GM12874 (cell line): Measurements from ENCODE around the gene GALNT6.

Experiments
- TF ChIP-seq, protein P1 (sequence below): IDR thresholded peaks from 2 replicates; pipeline ENCODE4 v1.5.1; 2011; ENCODE audit warnings: low read depth, mild to moderate bottlenecking, control low read depth, low read length, moderate library complexity; ENCODE audit not compliant: insufficient read depth

GALNT6 gene

DNA sequence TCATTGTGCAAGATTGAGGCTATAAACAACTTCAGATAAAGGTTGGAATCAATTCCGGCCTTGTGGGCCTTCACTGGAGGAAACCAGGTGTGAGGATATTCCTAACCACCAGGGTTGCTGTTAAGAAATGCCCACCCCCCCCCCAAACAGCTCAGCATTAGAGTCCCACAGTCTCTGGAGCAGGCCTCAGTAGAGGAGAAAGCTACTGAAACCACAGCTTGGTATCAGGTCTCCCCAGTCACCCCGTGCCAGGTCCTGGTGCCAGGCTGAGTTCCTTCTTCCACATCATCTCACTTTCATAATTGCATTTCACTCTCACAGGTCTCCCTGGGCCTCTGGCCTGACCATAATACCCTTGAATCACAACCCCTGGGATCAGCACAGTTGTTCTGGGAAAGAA, 12.5 kb downstream of the GALNT6 start:
- TF ChIP-seq, protein P1, sequence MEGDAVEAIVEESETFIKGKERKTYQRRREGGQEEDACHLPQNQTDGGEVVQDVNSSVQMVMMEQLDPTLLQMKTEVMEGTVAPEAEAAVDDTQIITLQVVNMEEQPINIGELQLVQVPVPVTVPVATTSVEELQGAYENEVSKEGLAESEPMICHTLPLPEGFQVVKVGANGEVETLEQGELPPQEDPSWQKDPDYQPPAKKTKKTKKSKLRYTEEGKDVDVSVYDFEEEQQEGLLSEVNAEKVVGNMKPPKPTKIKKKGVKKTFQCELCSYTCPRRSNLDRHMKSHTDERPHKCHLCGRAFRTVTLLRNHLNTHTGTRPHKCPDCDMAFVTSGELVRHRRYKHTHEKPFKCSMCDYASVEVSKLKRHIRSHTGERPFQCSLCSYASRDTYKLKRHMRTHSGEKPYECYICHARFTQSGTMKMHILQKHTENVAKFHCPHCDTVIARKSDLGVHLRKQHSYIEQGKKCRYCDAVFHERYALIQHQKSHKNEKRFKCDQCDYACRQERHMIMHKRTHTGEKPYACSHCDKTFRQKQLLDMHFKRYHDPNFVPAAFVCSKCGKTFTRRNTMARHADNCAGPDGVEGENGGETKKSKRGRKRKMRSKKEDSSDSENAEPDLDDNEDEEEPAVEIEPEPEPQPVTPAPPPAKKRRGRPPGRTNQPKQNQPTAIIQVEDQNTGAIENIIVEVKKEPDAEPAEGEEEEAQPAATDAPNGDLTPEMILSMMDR, result no peak

DNA sequence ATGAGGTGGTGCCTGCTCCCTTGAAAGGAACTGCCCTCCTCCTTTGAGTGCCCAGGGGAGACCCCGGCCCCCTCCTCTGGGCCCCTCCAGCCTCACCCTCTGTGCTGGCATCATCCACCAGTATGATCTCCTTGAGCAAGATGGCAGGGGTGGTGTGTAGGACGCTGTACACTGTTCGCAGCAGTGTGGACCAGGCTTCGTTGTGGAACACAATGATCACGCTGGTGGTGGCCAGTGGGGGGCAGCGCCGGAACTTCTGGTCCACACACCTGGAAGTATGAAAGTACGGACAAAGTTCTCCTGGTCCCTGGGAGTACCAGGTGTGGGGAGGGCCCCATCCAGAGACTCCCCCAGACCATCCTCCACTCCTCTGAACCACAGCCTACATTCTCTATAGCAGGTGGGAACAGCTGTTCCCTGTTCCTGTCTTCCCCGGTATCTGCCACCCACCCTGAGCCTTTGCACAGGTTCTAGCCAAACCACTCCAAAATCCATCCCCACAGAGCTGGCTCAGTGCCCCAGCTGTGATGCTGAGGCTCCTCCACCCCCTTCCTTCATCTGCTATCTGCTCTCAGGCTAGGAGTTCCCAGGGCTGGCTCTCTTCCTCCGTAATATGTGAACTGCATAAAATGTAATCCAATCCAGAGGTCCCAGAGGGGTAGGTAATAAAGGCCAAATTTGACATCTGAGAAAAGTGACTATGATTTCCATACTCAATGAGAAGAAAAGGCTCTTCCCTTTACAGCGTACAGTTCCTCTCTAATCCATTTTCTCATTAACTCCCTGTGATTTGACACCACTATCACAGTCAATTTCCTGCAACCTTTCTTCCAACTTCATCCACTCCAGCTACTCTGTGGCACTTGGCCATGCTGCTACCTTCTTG, 13.9 kb downstream of the GALNT6 start:
- TF ChIP-seq, protein P1, result no peak; the same call in 1 of the 2 replicates

- TF ChIP-seq, protein P1, result no peak
These were observed 16.4 kb downstream of the GALNT6 start for GRCh38 chr12:51374856-51375255.

- TF ChIP-seq, protein P1, result no peak
These were observed 16.8 kb downstream of the GALNT6 start for GRCh38 chr12:51374361-51374760.

- TF ChIP-seq, protein P1, result no peak
These were observed 18.0 kb downstream of the GALNT6 start for GRCh38 chr12:51373187-51373586.

DNA sequence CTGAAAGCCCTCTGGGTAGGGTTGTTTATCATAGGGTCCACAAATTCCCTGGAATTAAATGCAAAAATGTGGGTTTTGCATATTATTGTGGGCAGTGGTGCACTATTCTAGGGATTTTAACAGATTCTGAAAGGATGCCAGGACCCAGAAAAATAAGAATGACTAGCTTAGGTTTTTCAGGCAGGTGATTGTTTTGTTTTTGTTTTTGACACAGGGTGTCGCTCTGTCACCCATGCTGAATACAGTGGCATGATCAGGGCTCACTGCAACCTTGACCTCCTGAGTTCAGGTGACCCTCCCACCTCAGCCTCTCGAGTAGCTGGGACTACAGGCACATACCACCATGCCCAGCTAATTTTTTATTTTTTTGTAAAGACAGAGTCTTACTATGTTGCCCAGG, 19.2 kb downstream of the GALNT6 start:
- TF ChIP-seq, protein P1, result no peak

DNA sequence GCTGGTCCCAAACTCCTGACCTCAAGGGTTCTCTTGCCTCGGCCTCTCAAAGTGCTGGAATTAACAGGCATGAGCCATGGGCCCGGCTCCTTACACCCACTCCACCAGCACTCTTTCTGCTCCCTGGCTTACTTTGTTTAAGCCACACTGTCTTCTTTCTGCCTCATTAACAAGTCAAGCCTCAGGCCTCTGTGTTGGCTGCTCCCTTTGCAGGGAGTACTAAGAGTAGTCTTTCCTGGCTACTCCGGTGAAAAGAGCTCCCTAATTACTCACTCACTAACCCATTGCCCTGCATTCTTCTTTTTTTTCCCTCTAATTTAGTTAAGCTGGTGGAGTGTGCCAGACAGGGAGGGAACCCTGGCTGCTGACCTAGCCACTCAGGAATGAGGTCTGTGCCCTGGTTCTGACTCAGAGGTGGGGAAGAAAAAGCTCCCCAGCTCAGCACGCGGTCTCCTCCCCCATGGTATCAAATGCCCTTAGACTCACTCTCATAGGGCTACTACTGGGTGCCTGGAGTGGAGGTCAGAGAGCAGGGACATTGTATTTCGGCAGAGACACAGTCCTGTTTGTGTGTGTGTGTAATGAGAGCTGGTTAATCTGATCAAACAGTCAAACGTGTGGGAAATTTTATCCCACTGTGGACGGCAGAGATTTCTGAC, 19.8 kb downstream of the GALNT6 start:
- TF ChIP-seq, protein P1, result no peak
